NCI-H1105 treated with DMSO at 0.1 percent for 48 hours (cell line): ENCODE results near the gene MACC1.

Experiments used
- DNase-seq: peaks from one replicate; lab custom pipeline; 2025; lab: John Stamatoyannopoulos, UW

The MACC1 gene

DNA sequence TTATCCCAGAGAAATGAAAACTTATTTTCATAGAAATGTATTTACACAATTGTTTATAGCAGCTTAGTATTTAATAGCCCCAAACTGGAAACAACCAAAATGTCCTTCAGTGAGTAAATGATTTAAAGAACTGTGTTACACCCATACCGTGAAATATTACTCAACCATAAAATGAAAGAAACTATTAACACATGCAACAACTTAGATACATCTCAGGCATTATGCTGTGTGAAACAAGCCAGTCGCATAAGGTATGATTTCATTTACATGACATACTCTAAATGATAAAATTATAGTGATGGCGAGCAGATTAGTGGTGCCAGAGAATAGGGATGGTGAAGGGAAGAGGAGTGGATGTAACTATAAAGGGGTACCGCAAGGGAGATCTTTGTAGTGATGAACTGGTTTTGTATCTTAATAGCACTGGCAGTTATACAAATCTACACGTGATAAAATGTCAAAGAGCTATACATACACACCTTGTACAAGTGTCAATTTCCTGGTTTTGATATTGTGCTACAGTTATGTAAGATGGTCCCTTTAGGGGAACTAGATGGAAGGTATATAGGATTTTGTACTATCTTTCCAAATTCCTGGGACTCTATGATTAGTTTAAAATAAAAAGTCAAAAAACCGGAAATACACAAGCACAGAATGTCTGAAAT lies 40.5 kb downstream of the MACC1 start:
- no peak for DNase-seq

DNA sequence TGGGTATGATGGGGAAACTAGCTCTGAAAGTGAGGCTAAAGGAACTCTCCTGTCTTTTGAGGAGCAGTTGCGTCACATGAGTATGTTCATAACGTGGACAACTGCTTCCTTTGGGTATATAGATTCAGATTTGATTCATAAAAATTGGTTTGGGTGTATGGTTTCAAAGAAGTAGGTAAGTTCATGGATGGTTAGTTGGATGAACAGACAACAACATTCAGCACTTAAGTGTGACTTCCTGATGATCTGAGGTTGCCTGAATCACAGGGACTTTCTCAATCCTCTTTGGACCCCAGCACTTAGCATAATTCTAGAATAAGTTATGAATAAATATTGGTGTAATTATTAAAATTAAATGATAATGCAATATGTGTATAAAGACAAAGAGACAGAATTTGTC lies 43.4 kb downstream of the MACC1 start:
- DNase-seq = no peak

DNA sequence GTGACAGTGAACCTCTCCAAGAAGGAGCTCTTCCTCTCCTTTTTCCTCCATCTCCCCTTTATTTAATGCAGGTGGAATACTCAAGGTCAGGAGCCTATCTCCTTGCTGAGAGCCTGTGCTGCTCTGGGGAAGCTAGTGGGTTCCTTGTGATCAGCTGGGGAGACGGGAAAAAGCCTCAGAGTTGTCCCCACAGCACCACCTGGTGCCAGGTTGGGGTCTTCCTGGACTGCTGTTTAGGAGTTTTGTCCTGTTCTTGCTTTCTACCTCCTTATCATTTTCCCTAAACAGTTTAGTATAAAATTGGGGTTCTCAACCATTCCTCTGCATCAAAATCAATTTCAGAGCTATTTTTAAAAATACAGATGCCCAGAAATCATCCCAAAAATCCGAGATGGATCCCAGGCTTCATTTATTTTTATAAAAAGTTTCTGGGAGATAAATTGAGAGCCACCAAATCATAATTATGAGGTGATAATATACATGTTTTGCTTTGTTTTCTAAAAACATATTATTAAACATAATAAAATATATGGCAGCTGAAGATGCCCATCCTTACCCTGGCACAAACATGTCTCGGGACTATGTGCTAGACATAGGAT lies 44.3 kb downstream of the MACC1 start:
- DNase-seq = peak; percentile 66

DNA sequence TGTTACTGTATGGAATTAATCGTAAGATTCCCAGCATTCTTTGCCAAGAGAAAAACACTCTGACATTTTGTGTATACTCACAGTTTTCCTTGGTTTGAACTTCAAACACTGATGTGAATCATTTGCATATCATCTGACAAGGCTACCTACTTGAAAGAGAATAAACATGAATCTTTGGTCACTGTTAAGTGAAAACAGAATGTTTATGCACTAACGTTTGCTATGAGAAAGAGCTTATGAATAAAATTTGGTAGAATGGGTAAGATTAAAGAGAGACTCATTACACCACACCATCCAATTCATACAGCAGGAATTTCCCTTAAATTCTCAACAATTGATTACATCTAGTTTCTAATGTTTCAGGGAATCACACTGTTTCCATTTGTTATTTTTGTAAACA lies 46.6 kb downstream of the MACC1 start:
- no peak for DNase-seq

DNA sequence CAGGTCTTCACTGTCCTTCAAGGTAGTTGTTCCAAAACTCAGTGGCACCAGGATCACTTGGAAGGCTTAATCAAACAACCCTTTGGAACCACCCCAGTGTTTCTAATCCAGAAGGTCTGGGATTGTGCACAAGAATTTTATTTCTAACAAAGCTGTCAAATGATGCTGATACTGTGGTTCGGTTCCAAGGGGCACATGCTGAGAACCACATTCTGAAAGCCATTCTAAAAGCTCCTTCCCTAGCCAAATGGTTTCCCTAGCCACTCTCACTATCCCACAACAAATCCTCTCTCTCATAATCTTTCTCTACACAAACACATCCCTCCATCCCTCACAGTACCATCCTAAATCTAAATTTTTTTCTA lies 52.1 kb downstream of the MACC1 start:
- no peak for DNase-seq

DNA sequence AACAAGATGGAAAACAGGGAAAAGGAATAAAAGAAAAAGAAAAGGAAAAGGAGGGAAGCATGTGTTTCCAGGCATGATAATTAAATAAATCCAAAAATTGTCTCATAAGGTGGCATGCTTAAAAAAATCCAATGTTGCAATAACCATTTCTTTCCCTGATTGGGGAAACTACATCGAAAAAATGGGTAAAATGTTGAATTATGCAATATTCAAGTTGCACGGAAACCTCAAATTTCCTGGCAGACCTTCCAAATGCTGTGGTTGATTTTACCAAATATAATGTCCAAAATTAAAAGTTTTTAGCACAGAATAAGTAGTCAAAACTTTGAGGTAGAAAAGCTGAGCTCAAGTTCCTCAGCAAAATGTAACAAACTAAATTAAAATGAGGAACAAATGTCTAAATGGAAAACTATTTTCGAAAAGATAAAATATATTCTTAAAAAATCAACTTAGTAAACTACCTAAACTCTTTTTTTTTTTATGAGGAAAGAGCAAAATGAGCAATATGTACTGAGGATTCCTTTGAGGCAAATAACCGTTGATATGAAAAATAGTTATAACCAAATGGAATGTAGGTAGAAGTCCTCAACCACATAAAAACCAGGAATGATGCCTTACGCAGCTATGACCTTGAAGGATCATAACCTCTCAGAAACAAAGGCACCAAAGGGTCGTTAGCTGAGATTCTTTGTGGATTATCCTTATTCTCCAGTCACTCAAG lies 52.6 kb downstream of the MACC1 start:
- DNase-seq = no peak

DNA sequence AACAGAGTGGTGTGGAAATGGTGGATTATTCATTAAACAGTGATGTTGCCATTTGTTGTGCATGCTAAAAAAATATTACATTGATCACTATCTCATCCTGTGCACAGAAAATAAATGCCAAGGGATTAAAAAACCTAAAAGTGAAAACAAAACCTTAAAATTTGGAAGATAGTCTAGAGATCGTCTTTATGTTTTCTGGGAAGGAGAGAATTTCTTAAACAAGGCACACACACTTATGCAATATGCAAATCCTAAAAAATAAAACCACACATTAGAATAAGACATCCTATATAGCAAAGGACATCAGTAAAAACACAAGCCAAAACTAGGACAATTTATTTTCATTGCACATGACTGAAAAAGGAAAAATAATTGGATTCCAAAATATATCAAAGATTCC lies 54.5 kb downstream of the MACC1 start:
- DNase-seq = no peak

DNA sequence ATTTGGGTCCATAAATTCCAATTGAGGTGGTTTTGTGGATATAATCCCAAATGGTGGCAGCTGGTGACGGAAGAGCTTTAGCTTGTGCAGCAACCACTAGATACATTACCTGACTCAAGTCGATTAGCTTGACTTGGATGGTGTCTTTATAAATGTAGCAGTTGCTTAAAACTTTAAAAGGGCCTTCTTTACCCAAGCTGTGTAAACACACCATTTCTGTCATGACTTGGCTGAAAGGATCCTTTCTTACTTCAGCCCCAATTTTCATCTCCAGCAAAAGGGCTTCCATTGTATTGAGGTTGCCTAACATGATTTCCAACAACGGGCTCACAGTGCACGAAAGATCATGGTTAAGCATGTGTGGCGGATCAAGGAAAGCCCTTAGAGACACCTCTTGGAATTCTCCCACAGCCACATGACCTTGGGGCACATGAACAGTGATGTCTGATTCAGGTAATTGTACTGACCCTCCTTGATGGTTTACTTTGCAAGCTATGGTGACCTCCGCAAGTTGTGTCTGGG lies 57.9 kb downstream of the MACC1 start:
- DNase-seq = no peak

DNA sequence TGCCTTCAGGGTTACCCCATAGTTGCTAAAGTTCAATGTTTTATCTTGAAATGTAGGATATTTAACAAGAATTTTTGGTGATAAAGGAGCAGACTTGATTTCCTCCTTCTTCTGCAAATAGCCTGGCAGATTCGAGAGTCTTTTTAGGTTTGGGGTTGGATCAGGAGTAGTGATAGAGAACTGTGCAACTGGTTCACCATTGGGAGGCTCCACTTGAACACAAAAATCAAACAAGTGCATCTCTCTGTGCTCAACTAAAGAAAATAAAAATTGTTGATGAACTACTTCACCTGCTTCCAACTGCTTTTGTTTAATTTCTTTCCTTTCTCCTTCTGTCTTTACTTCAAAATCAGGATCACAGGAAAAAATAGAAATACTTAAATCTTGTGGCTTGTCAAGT lies 58.5 kb downstream of the MACC1 start:
- DNase-seq = no peak

GRCh38 chr7:20157456-20157855 lies 59.7 kb downstream of the MACC1 start:
- DNase-seq = no peak

DNA sequence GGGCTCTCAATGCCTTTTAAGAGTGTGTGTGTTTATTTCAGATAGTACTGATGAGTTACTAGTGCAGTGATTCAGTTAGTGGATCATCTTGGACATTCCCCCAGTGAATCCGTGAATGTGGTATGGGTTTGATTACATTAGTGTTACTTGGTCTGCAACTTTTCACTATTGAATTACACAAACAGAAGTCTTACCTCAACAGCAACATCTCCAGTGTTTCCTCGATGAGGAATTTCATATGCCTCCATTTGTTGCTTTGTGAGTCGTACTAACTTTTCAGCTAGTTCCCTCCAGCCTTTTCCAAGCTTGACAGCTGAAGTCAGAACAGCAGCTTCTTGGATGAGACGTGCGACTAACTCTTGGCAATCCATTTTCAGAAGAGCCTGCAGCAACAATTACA lies 63.2 kb downstream of the MACC1 start:
- DNase-seq = no peak

DNA sequence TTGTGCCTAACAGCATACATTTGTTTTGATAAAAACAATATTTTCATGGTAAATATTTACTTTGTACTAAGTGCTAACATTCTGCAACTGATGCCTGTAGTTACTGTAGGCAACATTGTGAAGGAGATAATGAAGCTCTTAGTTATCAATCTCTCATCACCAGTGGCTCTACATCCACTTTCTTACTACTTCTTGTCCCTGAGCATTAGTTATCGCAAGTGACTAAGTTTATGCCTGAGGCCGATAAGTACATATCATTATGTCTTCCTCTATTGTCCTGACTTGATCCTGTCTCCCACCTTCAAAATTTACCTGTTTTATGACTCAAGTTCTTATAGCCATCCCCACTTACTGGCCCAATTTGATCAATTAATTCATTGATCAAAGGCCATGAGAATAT lies 63.6 kb downstream of the MACC1 start:
- DNase-seq = no peak

GRCh38 chr7:20152511-20152910 lies 64.7 kb downstream of the MACC1 start:
- no peak for DNase-seq

GRCh38 chr7:20151708-20152456 lies 65.3 kb downstream of the MACC1 start:
- DNase-seq = no peak

DNA sequence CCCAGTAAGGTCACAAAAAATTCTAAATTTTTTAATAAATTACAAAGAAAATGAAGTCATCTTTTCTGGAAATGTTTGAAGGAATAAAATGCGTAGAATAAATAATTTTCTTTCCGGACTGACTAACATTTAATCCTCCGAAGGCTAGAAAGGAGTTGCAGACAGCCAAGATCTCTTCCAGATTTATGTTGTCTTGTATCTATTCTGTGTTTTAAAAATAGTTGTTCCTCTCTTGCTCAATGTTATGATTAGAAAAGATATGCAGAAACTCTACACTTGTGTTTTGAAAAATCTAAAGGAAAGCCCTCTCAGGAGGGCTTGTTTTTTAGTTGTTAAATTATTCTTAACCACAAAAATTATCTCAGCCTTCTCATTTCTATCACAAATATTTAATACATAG lies 70.7 kb downstream of the MACC1 start:
- DNase-seq = no peak

GRCh38 chr7:20144801-20145200 lies 72.4 kb downstream of the MACC1 start:
- DNase-seq = no peak

DNA sequence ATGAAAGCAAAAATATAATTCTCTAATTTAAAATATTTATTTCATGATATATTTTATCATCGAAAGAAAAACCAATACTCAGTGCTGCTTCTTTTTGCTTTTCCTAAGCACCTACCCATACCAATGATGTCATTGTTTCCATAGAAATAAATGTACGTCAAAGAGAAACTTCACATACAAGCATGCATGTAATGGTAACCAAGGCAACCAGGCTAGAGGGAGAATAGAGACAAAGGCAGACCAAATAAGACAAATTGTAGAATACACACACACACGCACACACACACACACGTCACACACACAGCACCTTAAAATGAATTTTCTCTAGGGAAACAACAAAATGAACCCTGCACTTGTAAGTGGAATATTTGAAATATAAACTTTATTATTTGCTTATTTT lies 75.5 kb downstream of the MACC1 start:
- peak; percentile 10 for DNase-seq

DNA sequence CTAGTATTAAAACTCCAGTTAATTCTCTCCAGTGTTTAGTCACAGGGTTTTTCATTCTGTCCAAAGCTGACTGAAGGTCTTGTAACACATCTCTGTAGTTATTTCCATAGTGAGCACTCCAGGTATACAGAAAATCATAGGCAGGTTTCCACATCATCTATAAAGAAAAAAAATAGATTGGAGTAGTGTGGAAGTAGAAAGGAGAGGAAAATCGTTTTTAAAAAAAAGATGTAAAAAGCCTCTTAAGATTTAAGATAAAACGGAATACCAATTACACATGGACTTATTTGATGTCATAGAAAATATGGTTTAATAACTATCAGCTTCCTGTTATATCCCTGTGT lies 76.2 kb downstream of the MACC1 start:
- no peak for DNase-seq

- DNase-seq = no peak
Observed at GRCh38 chr7:20140291-20141001, 76.7 kb downstream of the MACC1 start.

DNA sequence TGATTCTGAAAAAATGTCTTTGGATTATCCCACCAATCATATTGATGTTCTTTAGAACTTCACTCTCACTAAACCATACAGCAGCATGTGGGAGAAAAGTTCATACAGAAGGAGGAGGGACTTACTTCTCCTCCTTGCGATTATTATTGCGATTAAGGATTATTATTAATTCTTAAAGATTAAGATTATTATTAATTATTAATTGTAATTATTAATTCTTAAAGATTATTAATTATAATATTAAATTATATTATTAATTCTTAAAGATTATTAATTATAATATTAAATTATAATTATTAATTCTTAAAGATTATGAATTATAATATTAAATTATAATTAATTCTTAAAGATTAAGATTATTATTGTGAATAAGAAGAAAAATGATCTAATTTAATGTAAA lies 80.5 kb downstream of the MACC1 start:
- DNase-seq = no peak

GRCh38 chr7:20133803-20134202 lies 83.4 kb downstream of the MACC1 start:
- no peak for DNase-seq

- DNase-seq = no peak
Observed at GRCh38 chr7:20132585-20132984, 84.6 kb downstream of the MACC1 start.
